Bronchial epithelial cell (primary cell): ENCODE measurements around the gene TM7SF2. TPM values are rescaled to one million over a fixed set of nuclear protein-coding genes. Genes with fewer than 3 reads are reported as not detected.
"Not testable (repeated sequence)": the region's sequence is repeated elsewhere in the genome, so short reads cannot be mapped to it uniquely, and the experiment has no call there.

Source experiments
- DNase-seq: peaks from one replicate; pipeline ENCODE4 v3.0.0-alpha.2; 2010; ENCODE audit warnings: low read depth
- FAIRE-seq: peaks from 2 replicates; lab custom pipeline; 2011; peaks lifted over from hg19 to GRCh38; lab: Jason Lieb, UNC
- H3K27me3 ChIP-seq: 2 replicates; pipeline ENCODE4 v1.5.1; 2011; ENCODE audit warnings: low read length; ENCODE audit not compliant: control insufficient read depth, insufficient read depth
- H3K36me3 ChIP-seq: 2 replicates; pipeline ENCODE4 v1.5.1; 2011; ENCODE audit warnings: low read length; ENCODE audit not compliant: control insufficient read depth, insufficient read depth
- H3K4me3 ChIP-seq: 2 replicates; pipeline ENCODE4 v1.5.1; 2011; ENCODE audit warnings: mild to moderate bottlenecking, low read depth, low read length, control low read depth
- CTCF ChIP-seq: IDR thresholded peaks from 2 replicates; pipeline ENCODE4 v1.5.1; 2011; ENCODE audit warnings: mild to moderate bottlenecking, moderate library complexity, low read length, control low read depth, inconsistent platforms; ENCODE audit not compliant: insufficient read depth, severe bottlenecking
- total RNA-seq: library from RNA; depleted of rRNA; stranded (reverse); fragments of >200 nt; gene quantifications from 2 replicates; pipeline ENCODE4 v1.2.1, GENCODE V29; 2014

TM7SF2 gene
- total RNA-seq, 1 donor from 2014 or later: 15.0 TPM

GRCh38 chr11:65118097-65118837 lies 6.6 kb downstream of the TM7SF2 start:
- DNase-seq: no peak
- TF ChIP-seq CTCF: no peak
- Histone ChIP-seq H3K36me3 (peaks cover 26% of the 10 kb centered on the region), H3K4me3 (no peak overlapping the region), H3K27me3 (no peaks in the 10 kb centered on the region)
- no peak for FAIRE-seq

- H3K4me3 ChIP-seq, H3K27me3 ChIP-seq, DNase-seq, FAIRE-seq: not testable (repeated sequence)
- peaks cover 26% of the 10 kb centered on the region for H3K36me3 ChIP-seq
These were observed 7.4 kb downstream of the TM7SF2 start for GRCh38 chr11:65118891-65119669.

GRCh38 chr11:65119670-65119995 lies 8.0 kb downstream of the TM7SF2 start:
- H3K4me3 ChIP-seq: no peak overlapping the region
- no peak for FAIRE-seq
- TF ChIP-seq CTCF: no peak
- peaks cover 29% of the 10 kb centered on the region for H3K36me3 ChIP-seq
- H3K27me3 ChIP-seq: no peaks in the 10 kb centered on the region
- DNase-seq: no peak

- no peak for TF ChIP-seq CTCF
- H3K4me3 ChIP-seq: peak overlapping the region; percentile 79
- FAIRE-seq (no peak), DNase-seq (no peak)
- peaks cover 36% of the 10 kb centered on the region for H3K36me3 ChIP-seq
- no peaks in the 10 kb centered on the region for H3K27me3 ChIP-seq
These were observed 9.2 kb downstream of the TM7SF2 start for GRCh38 chr11:65120831-65121230.

GRCh38 chr11:65121447-65121864 lies 9.8 kb downstream of the TM7SF2 start:
- peak overlapping the region; percentile 79 for H3K4me3 ChIP-seq
- DNase-seq (no peak), FAIRE-seq (no peak)
- no peak for TF ChIP-seq CTCF
- H3K27me3 ChIP-seq: no peaks in the 10 kb centered on the region
- H3K36me3 ChIP-seq: peaks cover 33% of the 10 kb centered on the region

GRCh38 chr11:65121865-65122696 lies 10.4 kb downstream of the TM7SF2 start, which contains the start of the genes FAU and MRPL49:
Gene FAU (minus strand): TSS chr11:65122134. CDS start chr11:65121813, 321 bp downstream.
Gene MRPL49 (plus strand): TSS chr11:65122321. CDS start chr11:65122347, 26 bp downstream.
- H3K27me3 ChIP-seq: no peaks in the 10 kb centered on the region
- FAIRE-seq (no peak), DNase-seq (peak; percentile 95)
- TF ChIP-seq CTCF: no peak
- peak within 1 kb of the TSS; percentile 79 for H3K4me3 ChIP-seq
- peaks cover 39% of the 10 kb centered on the region for H3K36me3 ChIP-seq
